Measurements from ENCODE around the gene RC3H2.
A peak's percentile ranks its signal among the peaks of the same experiment; 100 is the strongest.

The RC3H2 gene

GRCh38 chr9:122944960-122945888 is 40.1 kb upstream of the RC3H2 start:
- DNase-seq (ENCODE audit: low read depth): no peak
- TF ChIP-seq CTCF (conservative IDR thresholded peaks at IDR 0.05; ENCODE audit: low read length): no peak
- H3K4me3 ChIP-seq (ENCODE audit: low read length): no peak overlapping the region

- peak overlapping the region; percentile 76 for H3K4me3 ChIP-seq (ENCODE audit: low read length)
- peak; percentile 73 for DNase-seq (ENCODE audit: low read depth)
- TF ChIP-seq CTCF (conservative IDR thresholded peaks at IDR 0.05; ENCODE audit: low read length): no peak
Observed at GRCh38 chr9:122941582-122942234, 36.5 kb upstream of the RC3H2 start.

GRCh38 chr9:122940749-122941581 is 35.8 kb upstream of the RC3H2 start, which contains the start of gene RABGAP1:
Gene RABGAP1 (plus strand): TSS chr9:122941020. CDS start chr9:122957060, 16,040 bp downstream.
- peak; percentile 98 for DNase-seq (ENCODE audit: low read depth)
- no peak for TF ChIP-seq CTCF (conservative IDR thresholded peaks at IDR 0.05; ENCODE audit: low read length)
- peak within 1 kb of the TSS; percentile 76 for H3K4me3 ChIP-seq (ENCODE audit: low read length)

GRCh38 chr9:122940454-122940748 is 35.2 kb upstream of the RC3H2 start:
- no peak for DNase-seq (ENCODE audit: low read depth)
- no peak for TF ChIP-seq CTCF (conservative IDR thresholded peaks at IDR 0.05; ENCODE audit: low read length)
- H3K4me3 ChIP-seq (ENCODE audit: low read length): peak overlapping the region; percentile 49

- DNase-seq (ENCODE audit: low read depth): no peak
- no peak for TF ChIP-seq CTCF (conservative IDR thresholded peaks at IDR 0.05; ENCODE audit: low read length)
Observed at GRCh38 chr9:122939601-122940000, 34.4 kb upstream of the RC3H2 start.

GRCh38 chr9:122936883-122937282 is 31.7 kb upstream of the RC3H2 start:
- no peak for DNase-seq (ENCODE audit: low read depth)
- TF ChIP-seq CTCF (conservative IDR thresholded peaks at IDR 0.05; ENCODE audit: low read length): no peak
- no peak overlapping the region for H3K4me3 ChIP-seq (ENCODE audit: low read length)

More at GRCh38 chr9:122939601-122940000, 34.4 kb upstream of the RC3H2 start:
- H3K4me3 ChIP-seq (ENCODE audit: low read length): no peak overlapping the region
